ENCODE results near the gene NR3C2. TPM values are rescaled to one million over a fixed set of nuclear protein-coding genes. Genes with fewer than 3 reads are reported as not detected.

Gene NR3C2
- polyA plus RNA-seq, 1 of the 3 experiments (the other 2 are of a cell fraction), result 0.02 TPM

GRCh38 chr4:148266240-148266639, 176.0 kb downstream of the NR3C2 start:
- WGBS (ENCODE audit: low lambda C conversion rate), result 59% methylated on average over 7 of the region's 7 CpGs
- no peak overlapping the region for H3K9ac ChIP-seq
- H3K36me3 ChIP-seq (replicated peaks in 1 of 2; ENCODE audit: control insufficient read depth in 1 of 2, insufficient read depth in 2 of 2, low read length in 1 of 2), result no peaks in the 10 kb centered on the region
- no peaks in the 10 kb centered on the region for H3K9me2 ChIP-seq
- H3K79me2 ChIP-seq (ENCODE audit: insufficient read depth), result no peaks in the 10 kb centered on the region
- H3K4me3 ChIP-seq (ENCODE audit: low read depth in 2 of 2, low read length in 1 of 2), result no peak overlapping the region
- H3K4me2 ChIP-seq, result no peak overlapping the region
- TF ChIP-seq GABPA (IDR thresholded peaks at IDR 0.05; ENCODE audit: low read depth) (no peak), RXRA (IDR thresholded peaks at IDR 0.05; ENCODE audit: borderline replicate concordance, low read depth) (no peak), REST (IDR thresholded peaks at IDR 0.05; ENCODE audit: low read depth, low read length) (no peak), EP300 (IDR thresholded peaks at IDR 0.05; ENCODE audit: borderline replicate concordance in 1 of 2, low read depth in 1 of 2, low read length in 1 of 2) (no peak)
- no peak overlapping the region for H3K27ac ChIP-seq (ENCODE audit: low read depth in 2 of 2, low read length in 1 of 2)
- ChIA-PET CTCF (interaction anchor here (0.8 kb wide), 1 partner anchor 53 kb away, joined by 3 read pairs; no protein-coding TSS in a partner anchor), POLR2A (no interaction called here)
- no peaks in the 10 kb centered on the region for H3K4me1 ChIP-seq (ENCODE audit: control insufficient read depth in 1 of 2, insufficient read depth in 2 of 2, low read depth in 1 of 2, low read length in 1 of 2)
- H3K27me3 ChIP-seq (ENCODE audit: insufficient read depth), result no peaks in the 10 kb centered on the region
- no peaks in the 10 kb centered on the region for H3F3A ChIP-seq (replicated peaks; ENCODE audit: insufficient read depth)
- DNase-seq, result no peak
- H3K9me3 ChIP-seq, result no peaks in the 10 kb centered on the region
- H4K20me1 ChIP-seq (ENCODE audit: insufficient read depth), result no peaks in the 10 kb centered on the region
- no peak overlapping the region for H2AFZ ChIP-seq (ENCODE audit: low read depth)

GRCh38 chr4:148265627-148266026, 176.6 kb downstream of the NR3C2 start:
- Histone ChIP-seq H3K4me1 (ENCODE audit: control insufficient read depth in 1 of 2, insufficient read depth in 2 of 2, low read depth in 1 of 2, low read length in 1 of 2) (no peaks in the 10 kb centered on the region), H3K4me3 (ENCODE audit: low read depth in 2 of 2, low read length in 1 of 2) (no peak overlapping the region), H3K9me2 (no peaks in the 10 kb centered on the region), H3K36me3 (replicated peaks in 1 of 2; ENCODE audit: control insufficient read depth in 1 of 2, insufficient read depth in 2 of 2, low read length in 1 of 2) (no peaks in the 10 kb centered on the region), H3K9me3 (no peaks in the 10 kb centered on the region), H4K20me1 (ENCODE audit: insufficient read depth) (no peaks in the 10 kb centered on the region), H3K79me2 (ENCODE audit: insufficient read depth) (no peaks in the 10 kb centered on the region), H3F3A (replicated peaks; ENCODE audit: insufficient read depth) (no peaks in the 10 kb centered on the region), H3K27me3 (ENCODE audit: insufficient read depth) (no peaks in the 10 kb centered on the region), H2AFZ (ENCODE audit: low read depth) (no peak overlapping the region), H3K27ac (ENCODE audit: low read depth in 2 of 2, low read length in 1 of 2) (no peak overlapping the region), H3K9ac (no peak overlapping the region), H3K4me2 (no peak overlapping the region)
- ChIA-PET CTCF (interaction anchor here (0.8 to 1.2 kb wide), 3 partner anchors 9 to 52 kb away, joined by 3 to 6 read pairs (median 3); no protein-coding TSS in a partner anchor), POLR2A (no interaction called here)
- TF ChIP-seq EP300 (IDR thresholded peaks at IDR 0.05; ENCODE audit: borderline replicate concordance in 1 of 2, low read depth in 1 of 2, low read length in 1 of 2) (no peak), FOSL2 (IDR thresholded peaks at IDR 0.05; ENCODE audit: borderline replicate concordance, low read depth) (no peak), FOXJ3 (CRISPR knock-in tag; IDR thresholded peaks at IDR 0.05) (no peak), NRF1 (IDR thresholded peaks at IDR 0.05; ENCODE audit: low read depth, low read length) (no peak), MXI1 (IDR thresholded peaks at IDR 0.05; ENCODE audit: low read depth, low read length) (no peak), REST (IDR thresholded peaks at IDR 0.05; ENCODE audit: low read depth, low read length) (no peak), MEF2A (IDR thresholded peaks at IDR 0.05; ENCODE audit: borderline replicate concordance, low read depth) (no peak), TCF12 (IDR thresholded peaks at IDR 0.05) (no peak), GABPA (IDR thresholded peaks at IDR 0.05; ENCODE audit: low read depth) (no peak), POLR2AphosphoS5 (IDR thresholded peaks at IDR 0.05; ENCODE audit: low read depth, low read length) (no peak), SIN3A (IDR thresholded peaks at IDR 0.05; ENCODE audit: borderline replicate concordance, low read depth, low read length) (no peak), RFX5 (IDR thresholded peaks at IDR 0.05; ENCODE audit: low read length) (no peak), TEAD4 (IDR thresholded peaks at IDR 0.05; ENCODE audit: borderline replicate concordance, insufficient read depth) (no peak), YY1 (IDR thresholded peaks at IDR 0.05; ENCODE audit: low read depth) (no peak), IRF3 (IDR thresholded peaks at IDR 0.05; ENCODE audit: low read depth, low read length) (no peak), SMC3 (IDR thresholded peaks at IDR 0.05; ENCODE audit: low read depth, low read length) (no peak), GATA2 (CRISPR knock-in tag; IDR thresholded peaks at IDR 0.05) (no peak), TAF1 (IDR thresholded peaks at IDR 0.05; ENCODE audit: borderline replicate concordance, low read depth, low read length) (no peak)
- TF ChIP-seq, protein P1, sequence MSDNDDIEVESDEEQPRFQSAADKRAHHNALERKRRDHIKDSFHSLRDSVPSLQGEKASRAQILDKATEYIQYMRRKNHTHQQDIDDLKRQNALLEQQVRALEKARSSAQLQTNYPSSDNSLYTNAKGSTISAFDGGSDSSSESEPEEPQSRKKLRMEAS (IDR thresholded peaks at IDR 0.05; ENCODE audit: low read depth), result no peak
- no peak for DNase-seq
- WGBS (ENCODE audit: low lambda C conversion rate), result 48% methylated on average over 5 of the region's 5 CpGs

All from SK-N-SH (cell line).